HepG2 (cell line): ENCODE measurements around the gene BSG. TPM values are rescaled to one million over a fixed set of nuclear protein-coding genes. Genes with fewer than 3 reads are reported as not detected.

Experiments
- AKNA ChIP-seq: sonication (generic); formaldehyde crosslinking; IDR thresholded peaks from 2 replicates; pipeline ENCODE4 v1.4.0; 2020; ENCODE audit warnings: missing genetic modification reagents, borderline replicate concordance
- GABPB1 ChIP-seq: IDR thresholded peaks from 2 replicates; pipeline ENCODE4 v1.6.1; 2016; ENCODE audit warnings: mild to moderate bottlenecking, missing genetic modification reagents, moderate library complexity, missing compliant biosample characterization
- GPN1 ChIP-seq: sonication (generic); formaldehyde crosslinking; IDR thresholded peaks from 2 replicates; pipeline ENCODE4 v1.5.1; 2020; ENCODE audit warnings: missing genetic modification reagents, borderline replicate concordance
- NBN ChIP-seq: fragments of 450-650 bp; conservative IDR thresholded peaks from 2 replicates; pipeline ENCODE4 v1.6.1; 2017
- SIX4 ChIP-seq: sonication (generic); formaldehyde crosslinking; IDR thresholded peaks from 2 replicates; pipeline ENCODE4 v1.4.0; 2020; ENCODE audit warnings: missing genetic modification reagents
- TCF12 ChIP-seq, 2 experiments: fragments of 450-650 bp in 1 of 2; sonication (generic) in 1 of 2; formaldehyde crosslinking in 1 of 2; IDR thresholded peaks; 2 replicates each; pipeline versions ENCODE4 v1.6.1 to v1.8.0; 2017 to 2022; ENCODE audit warnings: antibody characterized with exemption in 1 of 2, mild to moderate bottlenecking in 1 of 2, missing genetic modification reagents in 1 of 2, moderate library complexity in 1 of 2
- ZBTB7A ChIP-seq: sonication (generic); formaldehyde crosslinking; IDR thresholded peaks from 2 replicates; pipeline ENCODE4 v1.8.0; 2022; ENCODE audit warnings: mild to moderate bottlenecking, missing genetic modification reagents
- ZNF138 ChIP-seq: sonication (generic); formaldehyde crosslinking; IDR thresholded peaks from 2 replicates; pipeline ENCODE4 v1.5.0; 2020; ENCODE audit warnings: mild to moderate bottlenecking, low read depth, missing genetic modification reagents
- ZNF230 ChIP-seq: sonication (generic); formaldehyde crosslinking; IDR thresholded peaks from 2 replicates; pipeline ENCODE4 v1.4.0; 2020; ENCODE audit warnings: mild to moderate bottlenecking, missing genetic modification reagents
- ZNF256 ChIP-seq: sonication (generic); formaldehyde crosslinking; conservative IDR thresholded peaks from 2 replicates; pipeline ENCODE4 v1.4.0; 2020; ENCODE audit warnings: missing genetic modification reagents
- ZNF496 ChIP-seq: sonication (generic); formaldehyde crosslinking; IDR thresholded peaks from 2 replicates; pipeline ENCODE4 v1.8.1; 2023; ENCODE audit warnings: mild to moderate bottlenecking, moderate library complexity, missing genetic modification reagents; ENCODE audit not compliant: insufficient replicate concordance
- ZNF782 ChIP-seq: sonication (generic); formaldehyde crosslinking; IDR thresholded peaks from 2 replicates; pipeline ENCODE4 v1.4.0; 2020; ENCODE audit warnings: missing genetic modification reagents, mild to moderate bottlenecking, borderline replicate concordance
- polyA plus RNA-seq, 8 experiments: library from polyadenylated mRNA; depleted of rRNA in 3 of 8; stranded (reverse) in 7 of 8; unstranded in 1 of 8; fragments of >200 nt; fragmentation: Illumina TruSeq in 4 of 8; extraction: Trizol in 4 of 8; gene quantifications; 2 replicates each; pipeline versions ENCODE4 v1.2.1 to v1.2.3, GENCODE V29; 2011 to 2016; ENCODE audit warnings: low read depth in 4 of 8, missing spikeins in 1 of 8, mixed read lengths in 1 of 8; ENCODE audit not compliant: insufficient read depth in 1 of 8
- total RNA-seq, 5 experiments: library from RNA; depleted of rRNA; stranded (reverse); fragments of >200 nt; fragmentation: Illumina TruSeq; extraction: Trizol; gene quantifications; 2 replicates each; pipeline ENCODE4 v1.2.3, GENCODE V29; 2016; ENCODE audit warnings: low read depth in 1 of 5
- TF ChIP-seq, protein P1 (sequence below): sonication (generic); formaldehyde crosslinking; IDR thresholded peaks from 2 replicates; pipeline ENCODE4 v1.4.0; 2020; ENCODE audit warnings: mild to moderate bottlenecking, missing genetic modification reagents
- TF ChIP-seq, protein P2 (sequence below): IDR thresholded peaks from 2 replicates; pipeline ENCODE4 v1.6.1; 2016; ENCODE audit warnings: low read depth
- TF ChIP-seq, protein P3 (sequence below): sonication (generic); formaldehyde crosslinking; IDR thresholded peaks from 2 replicates; pipeline ENCODE4 v1.5.0; 2020; ENCODE audit warnings: mild to moderate bottlenecking, missing genetic modification reagents, borderline replicate concordance

The BSG gene
- total and polyA plus RNA-seq, 2 of the 13 experiments (the other 11 are each of a cell fraction or from before 2014, with no cell fraction given): 309 to 754 TPM

- TF ChIP-seq ZBTB7A (CRISPR knock-in tag) (no peak), ZNF782 (CRISPR knock-in tag) (no peak), ZNF230 (no peak), ZNF256 (no peak), ZNF496 (CRISPR knock-in tag) (no peak), GPN1 (CRISPR knock-in tag) (no peak), TCF12 (IDR thresholded peaks at IDR 0.05) (no peak), TCF12 (CRISPR knock-in tag; IDR thresholded peaks at IDR 0.05) (no peak), SIX4 (CRISPR knock-in tag) (no peak), NBN (no peak), GABPB1 (CRISPR knock-in tag) (peak; percentile 16; the same call in 1 of the 2 replicates), ZNF138 (CRISPR knock-in tag) (no peak; the same call in 1 of the 2 replicates), AKNA (no peak)
- TF ChIP-seq, protein P1, sequence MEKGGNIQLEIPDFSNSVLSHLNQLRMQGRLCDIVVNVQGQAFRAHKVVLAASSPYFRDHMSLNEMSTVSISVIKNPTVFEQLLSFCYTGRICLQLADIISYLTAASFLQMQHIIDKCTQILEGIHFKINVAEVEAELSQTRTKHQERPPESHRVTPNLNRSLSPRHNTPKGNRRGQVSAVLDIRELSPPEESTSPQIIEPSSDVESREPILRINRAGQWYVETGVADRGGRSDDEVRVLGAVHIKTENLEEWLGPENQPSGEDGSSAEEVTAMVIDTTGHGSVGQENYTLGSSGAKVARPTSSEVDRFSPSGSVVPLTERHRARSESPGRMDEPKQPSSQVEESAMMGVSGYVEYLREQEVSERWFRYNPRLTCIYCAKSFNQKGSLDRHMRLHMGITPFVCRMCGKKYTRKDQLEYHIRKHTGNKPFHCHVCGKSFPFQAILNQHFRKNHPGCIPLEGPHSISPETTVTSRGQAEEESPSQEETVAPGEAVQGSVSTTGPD (CRISPR knock-in tag): no peak
- TF ChIP-seq, protein P2, sequence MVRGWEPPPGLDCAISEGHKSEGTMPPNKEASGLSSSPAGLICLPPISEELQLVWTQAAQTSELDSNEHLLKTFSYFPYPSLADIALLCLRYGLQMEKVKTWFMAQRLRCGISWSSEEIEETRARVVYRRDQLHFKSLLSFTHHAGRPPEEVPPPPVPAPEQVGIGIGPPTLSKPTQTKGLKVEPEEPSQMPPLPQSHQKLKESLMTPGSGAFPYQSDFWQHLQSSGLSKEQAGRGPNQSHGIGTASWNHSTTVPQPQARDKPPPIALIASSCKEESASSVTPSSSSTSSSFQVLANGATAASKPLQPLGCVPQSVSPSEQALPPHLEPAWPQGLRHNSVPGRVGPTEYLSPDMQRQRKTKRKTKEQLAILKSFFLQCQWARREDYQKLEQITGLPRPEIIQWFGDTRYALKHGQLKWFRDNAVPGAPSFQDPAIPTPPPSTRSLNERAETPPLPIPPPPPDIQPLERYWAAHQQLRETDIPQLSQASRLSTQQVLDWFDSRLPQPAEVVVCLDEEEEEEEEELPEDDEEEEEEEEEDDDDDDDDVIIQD (CRISPR knock-in tag): no peak
- TF ChIP-seq, protein P3, sequence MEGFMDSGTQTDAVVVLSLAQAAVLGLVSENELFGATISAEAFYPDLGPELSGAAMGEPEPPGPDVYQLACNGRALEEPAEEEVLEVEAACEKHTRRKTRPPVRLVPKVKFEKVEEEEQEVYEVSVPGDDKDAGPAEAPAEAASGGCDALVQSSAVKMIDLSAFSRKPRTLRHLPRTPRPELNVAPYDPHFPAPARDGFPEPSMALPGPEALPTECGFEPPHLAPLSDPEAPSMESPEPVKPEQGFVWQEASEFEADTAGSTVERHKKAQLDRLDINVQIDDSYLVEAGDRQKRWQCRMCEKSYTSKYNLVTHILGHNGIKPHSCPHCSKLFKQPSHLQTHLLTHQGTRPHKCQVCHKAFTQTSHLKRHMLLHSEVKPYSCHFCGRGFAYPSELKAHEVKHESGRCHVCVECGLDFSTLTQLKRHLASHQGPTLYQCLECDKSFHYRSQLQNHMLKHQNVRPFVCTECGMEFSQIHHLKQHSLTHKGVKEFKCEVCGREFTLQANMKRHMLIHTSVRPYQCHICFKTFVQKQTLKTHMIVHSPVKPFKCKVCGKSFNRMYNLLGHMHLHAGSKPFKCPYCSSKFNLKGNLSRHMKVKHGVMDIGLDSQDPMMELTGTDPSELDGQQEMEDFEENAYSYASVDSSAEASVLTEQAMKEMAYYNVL: no peak
Measured at GRCh38 chr19:556611-557382, 15.6 kb upstream of the BSG start (continued).
